Measurements from ENCODE around the gene TMEM51.

GRCh38 chr1:15222653-15223303 lies 69.2 kb downstream of the TMEM51 start:
- no peak for TF ChIP-seq POLR2AphosphoS5 (IDR thresholded peaks at IDR 0.05)
- TF ChIP-seq CTCF (IDR thresholded peaks at IDR 0.05; ENCODE audit: poor library complexity, severe bottlenecking) = no peak
- TF ChIP-seq REST (IDR thresholded peaks at IDR 0.05; ENCODE audit: borderline replicate concordance) = no peak
